Caco-2 (cell line): ENCODE data around the gene PPP4R1. TPM values are rescaled to one million over a fixed set of nuclear protein-coding genes. Genes with fewer than 3 reads are reported as not detected.

ENCODE experiments used
- BruUV-seq: library from RNA; stranded (reverse); fragments of 400-500 nt; replicated peaks from 2 replicates; lab custom pipeline; 2021; lab: Mats Ljungman, UMichigan
- CTCF ChIA-PET: fragments of 300-600 bp; sonication (Branson Sonifier 250); formaldehyde crosslinking; loops from one replicate; lab custom pipeline; 2022; ENCODE audit warnings: antibody characterized with exemption; lab: Charles Lee
- POLR2A ChIA-PET: fragments of 300-600 bp; sonication (Branson Sonifier 250); formaldehyde crosslinking; loops from one replicate; lab custom pipeline; 2022; ENCODE audit warnings: antibody characterized with exemption; lab: Charles Lee
- DNase-seq, 2 experiments: peaks; one replicate each; pipeline versions ENCODE4 v3.0.0 to v3.0.0-alpha.2; 2020 to 2022
- H3K27me3 ChIP-seq: replicated peaks from 2 replicates; pipeline ENCODE4 v1.6.0; 2011; ENCODE audit warnings: low read length; ENCODE audit not compliant: control insufficient read depth, insufficient read depth
- H3K36me3 ChIP-seq: 2 replicates; pipeline ENCODE4 v1.5.1; 2011; ENCODE audit warnings: low read length; ENCODE audit not compliant: control insufficient read depth, insufficient read depth
- H3K4me1 ChIP-seq: fragments of 250-450 bp; sonication (Bioruptor Pico); 2 replicates; pipeline ENCODE4 v1.5.1; 2020; ENCODE audit warnings: mild to moderate bottlenecking
- H3K4me3 ChIP-seq: 2 replicates; pipeline ENCODE4 v1.5.1; 2011; ENCODE audit warnings: low read depth, mild to moderate bottlenecking, control low read depth, low read length
- H3K9me3 ChIP-seq: fragments of 250-450 bp; sonication (Bioruptor Pico); 2 replicates; pipeline ENCODE4 v1.5.1; 2020; ENCODE audit warnings: mild to moderate bottlenecking, moderate library complexity
- H3K27ac Mint-ChIP-seq: one replicate; pipeline ENCODE4 v1.8.0; 2022; ENCODE audit warnings: mixed read lengths; ENCODE audit not compliant: unreplicated experiment
- H3K27me3 Mint-ChIP-seq: one replicate; pipeline ENCODE4 v1.8.0; 2022; ENCODE audit warnings: mixed read lengths; ENCODE audit not compliant: insufficient read depth, unreplicated experiment
- H3K36me3 Mint-ChIP-seq: one replicate; pipeline ENCODE4 v1.8.0; 2022; ENCODE audit warnings: mild to moderate bottlenecking, mixed read lengths; ENCODE audit not compliant: insufficient read depth, unreplicated experiment
- H3K4me1 Mint-ChIP-seq: one replicate; pipeline ENCODE4 v1.8.0; 2022; ENCODE audit warnings: low read depth, mixed read lengths; ENCODE audit not compliant: unreplicated experiment
- H3K4me3 Mint-ChIP-seq: one replicate; pipeline ENCODE4 v1.8.0; 2022; ENCODE audit warnings: mild to moderate bottlenecking, moderate library complexity, mixed read lengths; ENCODE audit not compliant: unreplicated experiment
- H3K9me3 Mint-ChIP-seq: one replicate; pipeline ENCODE4 v1.8.0; 2022; ENCODE audit warnings: mixed read lengths; ENCODE audit not compliant: unreplicated experiment
- intact Hi-C: fragments of 100-400 bp; cut with micrococcal nuclease; formaldehyde crosslinking; loops from one replicate; pipeline ENCODE4 v1.10.0; 2022; ENCODE audit not compliant: unreplicated experiment
- total RNA-seq: library from RNA; stranded (reverse); gene quantifications from 2 replicates; pipeline ENCODE4 v1.2.3, GENCODE V29; 2022
- TF ChIP-seq, protein P1 (sequence below), 2 experiments: fragments of 200-600 bp in 1 of 2; IDR thresholded peaks; 1 replicate in 1 of 2; 2 replicates in 1 of 2; pipeline versions ENCODE4 v1.5.1 to v1.8.0; 2011 to 2022; ENCODE audit warnings: antibody characterized with exemption in 1 of 2, control low read depth in 1 of 2, inconsistent platforms in 1 of 2, low read depth in 1 of 2, low read length in 1 of 2, mild to moderate bottlenecking in 1 of 2, moderate library complexity in 1 of 2; ENCODE audit not compliant: insufficient read depth in 1 of 2, severe bottlenecking in 1 of 2, unreplicated experiment in 1 of 2

Gene PPP4R1
- total RNA-seq, 1 experiment from 2014 or later, result 96.6 TPM

DNA sequence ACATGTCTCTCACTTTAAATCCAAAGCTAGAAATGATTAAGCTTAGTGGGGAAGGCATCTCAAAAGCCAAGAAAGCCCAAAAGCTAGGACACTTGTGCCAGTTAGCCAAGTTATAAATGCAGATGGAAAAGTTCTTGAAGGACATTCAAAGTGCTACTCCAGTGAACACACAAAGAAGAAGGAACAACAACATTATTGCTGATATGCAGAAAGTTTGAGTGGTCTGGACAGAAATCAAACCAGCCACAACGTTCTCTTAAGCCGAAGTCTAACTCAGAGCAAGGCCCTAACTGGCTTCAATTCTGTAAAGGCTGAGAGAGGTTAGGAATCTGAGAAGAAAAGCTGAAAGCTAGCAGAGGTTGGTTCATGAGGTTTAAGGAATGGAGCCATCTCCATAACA lies 49.0 kb downstream of the PPP4R1 start:
- TF ChIP-seq, protein P1, sequence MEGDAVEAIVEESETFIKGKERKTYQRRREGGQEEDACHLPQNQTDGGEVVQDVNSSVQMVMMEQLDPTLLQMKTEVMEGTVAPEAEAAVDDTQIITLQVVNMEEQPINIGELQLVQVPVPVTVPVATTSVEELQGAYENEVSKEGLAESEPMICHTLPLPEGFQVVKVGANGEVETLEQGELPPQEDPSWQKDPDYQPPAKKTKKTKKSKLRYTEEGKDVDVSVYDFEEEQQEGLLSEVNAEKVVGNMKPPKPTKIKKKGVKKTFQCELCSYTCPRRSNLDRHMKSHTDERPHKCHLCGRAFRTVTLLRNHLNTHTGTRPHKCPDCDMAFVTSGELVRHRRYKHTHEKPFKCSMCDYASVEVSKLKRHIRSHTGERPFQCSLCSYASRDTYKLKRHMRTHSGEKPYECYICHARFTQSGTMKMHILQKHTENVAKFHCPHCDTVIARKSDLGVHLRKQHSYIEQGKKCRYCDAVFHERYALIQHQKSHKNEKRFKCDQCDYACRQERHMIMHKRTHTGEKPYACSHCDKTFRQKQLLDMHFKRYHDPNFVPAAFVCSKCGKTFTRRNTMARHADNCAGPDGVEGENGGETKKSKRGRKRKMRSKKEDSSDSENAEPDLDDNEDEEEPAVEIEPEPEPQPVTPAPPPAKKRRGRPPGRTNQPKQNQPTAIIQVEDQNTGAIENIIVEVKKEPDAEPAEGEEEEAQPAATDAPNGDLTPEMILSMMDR (IDR thresholded peaks at IDR 0.05; ENCODE audit: insufficient read depth in 1 of 2, low read depth in 1 of 2, low read length in 1 of 2, severe bottlenecking in 1 of 2, unreplicated experiment in 1 of 2), result no peak
- H3K36me3 ChIP-seq, result peaks cover 2% of the 10 kb centered on the region

DNA sequence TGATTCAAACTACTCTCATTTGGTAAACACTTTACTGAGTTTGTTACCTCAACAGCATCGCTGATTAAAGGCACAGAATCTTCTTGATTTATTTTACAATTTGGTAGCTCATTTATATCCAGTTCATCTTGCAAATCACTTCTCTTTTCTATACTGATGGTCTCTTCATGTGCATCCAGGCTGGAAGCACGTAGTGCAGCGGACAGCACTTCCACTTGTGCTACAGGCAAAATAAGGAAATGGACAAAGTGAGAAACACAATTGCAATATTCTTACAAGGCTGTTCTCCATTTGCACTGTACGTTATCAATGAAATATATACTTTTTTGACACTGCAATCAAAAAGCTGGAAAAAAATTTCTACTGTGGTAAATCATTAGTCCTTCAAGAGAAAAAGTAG lies 51.0 kb downstream of the PPP4R1 start:
- no peaks in the 10 kb centered on the region for H3K9me3 ChIP-seq
- H3K4me1 ChIP-seq, result no peaks in the 10 kb centered on the region
- H3K4me3 ChIP-seq, result no peak overlapping the region
- Mint-ChIP-seq H3K4me3 (no peak overlapping the region), H3K4me1 (no peaks in the 10 kb centered on the region), H3K36me3 (peaks cover 31% of the 10 kb centered on the region), H3K27ac (no peak overlapping the region), H3K27me3 (no peaks in the 10 kb centered on the region), H3K9me3 (no peaks in the 10 kb centered on the region)
- intact Hi-C loops, result no loop called here
- no peaks in the 10 kb centered on the region for H3K27me3 ChIP-seq
- CTCF ChIA-PET, result interaction anchor here (0.5 kb wide), 1 partner anchor 45 kb away, joined by 3 read pairs; no protein-coding TSS in a partner anchor
- no peak for DNase-seq
- peaks cover 2% of the 10 kb centered on the region; the same call in 1 of the 2 replicates for H3K36me3 ChIP-seq
- BruUV-seq, result no TSS peak
- POLR2A ChIA-PET, result no interaction called here
- TF ChIP-seq, protein P1 (IDR thresholded peaks at IDR 0.05; ENCODE audit: insufficient read depth in 1 of 2, low read depth in 1 of 2, low read length in 1 of 2, severe bottlenecking in 1 of 2, unreplicated experiment in 1 of 2), result no peak

More for the DNA sequence above, 49.0 kb downstream of the PPP4R1 start:
- no peaks in the 10 kb centered on the region for H3K4me1 ChIP-seq
- no peaks in the 10 kb centered on the region for H3K9me3 ChIP-seq
- no peaks in the 10 kb centered on the region for H3K27me3 ChIP-seq
- no peak overlapping the region for H3K4me3 ChIP-seq
- Mint-ChIP-seq H3K27me3 (no peaks in the 10 kb centered on the region), H3K9me3 (no peaks in the 10 kb centered on the region), H3K27ac (no peak overlapping the region), H3K36me3 (peaks cover 36% of the 10 kb centered on the region), H3K4me1 (no peaks in the 10 kb centered on the region), H3K4me3 (no peak overlapping the region)
- intact Hi-C loops, result no loop called here
- POLR2A ChIA-PET, result no interaction called here
- BruUV-seq, result no TSS peak
- DNase-seq, result no peak
- CTCF ChIA-PET, result no interaction called here

DNA sequence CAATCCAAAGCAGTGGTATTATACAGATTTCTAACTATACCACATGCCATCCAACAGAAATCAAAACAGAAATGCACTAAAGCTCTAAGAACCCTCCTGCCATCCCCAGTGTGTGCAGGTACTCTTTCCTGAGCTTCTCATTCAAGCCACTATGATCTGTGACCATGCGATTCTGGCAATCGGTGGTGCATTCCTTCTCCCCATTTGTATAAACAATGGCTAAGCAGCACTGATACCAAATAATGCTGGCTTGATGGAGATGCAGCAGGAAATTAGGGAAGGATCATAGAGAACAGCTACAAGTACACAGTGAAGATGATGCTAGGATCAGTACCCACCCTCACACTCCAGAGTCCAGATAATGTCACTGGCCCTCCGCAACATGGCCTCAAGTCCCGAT lies 51.8 kb downstream of the PPP4R1 start:
- POLR2A ChIA-PET, result no interaction called here
- intact Hi-C loops, result no loop called here
- H3K4me1 ChIP-seq, result no peaks in the 10 kb centered on the region
- peaks cover 2% of the 10 kb centered on the region; the same call in 1 of the 2 replicates for H3K36me3 ChIP-seq
- no peak for DNase-seq
- no TSS peak for BruUV-seq
- CTCF ChIA-PET, result no interaction called here
- H3K4me3 Mint-ChIP-seq, result no peak overlapping the region
- no peaks in the 10 kb centered on the region for H3K9me3 ChIP-seq
- H3K9me3 Mint-ChIP-seq, result no peaks in the 10 kb centered on the region
- TF ChIP-seq, protein P1 (IDR thresholded peaks at IDR 0.05; ENCODE audit: insufficient read depth in 1 of 2, low read depth in 1 of 2, low read length in 1 of 2, severe bottlenecking in 1 of 2, unreplicated experiment in 1 of 2), result no peak
- H3K4me1 Mint-ChIP-seq, result no peaks in the 10 kb centered on the region
- no peaks in the 10 kb centered on the region for H3K27me3 Mint-ChIP-seq
- H3K27me3 ChIP-seq, result no peaks in the 10 kb centered on the region
- no peak overlapping the region for H3K27ac Mint-ChIP-seq
- H3K4me3 ChIP-seq, result no peak overlapping the region
- peaks cover 39% of the 10 kb centered on the region for H3K36me3 Mint-ChIP-seq
